Vein endothelial cell (primary cell): Measurements from ENCODE around the gene BCLAF3. TPM values are rescaled to one million over a fixed set of nuclear protein-coding genes. Genes with fewer than 3 reads are reported as not detected.
A peak's percentile ranks its signal among the peaks of the same experiment; 100 is the strongest.

ENCODE experiments used
- small RNA-seq: library from RNA; depleted of rRNA; stranded (forward); fragments of <200 nt; gene quantifications from one replicate; pipeline ENCODE3, GENCODE V24; 2012
- total RNA-seq: library from RNA; depleted of rRNA; stranded (reverse); fragments of >200 nt; gene quantifications from 2 replicates; pipeline ENCODE4 v1.2.3, GENCODE V29; 2012

BCLAF3 gene
- 3.3 and 3.8 TPM in 2 replicates for total RNA-seq

GRCh38 chrX:19990556-19991349 lies at the start of gene BCLAF3:
BCLAF3 (minus strand) TSS chrX:19991061; CDS start chrX:19970264, 20,797 bp downstream.

Small RNA genes within 50 kb of the gene (small RNA-seq; reads per million reads assigned to genes)
- gene MIR23C, result 7.1 reads per million, percentile 94 among the genes with 10 or more reads in this experiment
- gene RF00019, result not detected

Other genes starting within 250 kb of the BCLAF3 start
- gene SH3KBP1, start 103.5 kb downstream of the BCLAF3 start, total RNA-seq, result 18.6 and 19.3 TPM in 2 replicates
- gene MAP7D2, start 125.8 kb upstream of the BCLAF3 start, total RNA-seq, result 0.33 and 0.38 TPM in 2 replicates
- gene EIF1AX, start 150.8 kb upstream of the BCLAF3 start, total RNA-seq, result 33.0 and 54.4 TPM in 2 replicates